ENCODE results near the gene BTG2.

The BTG2 gene

DNA sequence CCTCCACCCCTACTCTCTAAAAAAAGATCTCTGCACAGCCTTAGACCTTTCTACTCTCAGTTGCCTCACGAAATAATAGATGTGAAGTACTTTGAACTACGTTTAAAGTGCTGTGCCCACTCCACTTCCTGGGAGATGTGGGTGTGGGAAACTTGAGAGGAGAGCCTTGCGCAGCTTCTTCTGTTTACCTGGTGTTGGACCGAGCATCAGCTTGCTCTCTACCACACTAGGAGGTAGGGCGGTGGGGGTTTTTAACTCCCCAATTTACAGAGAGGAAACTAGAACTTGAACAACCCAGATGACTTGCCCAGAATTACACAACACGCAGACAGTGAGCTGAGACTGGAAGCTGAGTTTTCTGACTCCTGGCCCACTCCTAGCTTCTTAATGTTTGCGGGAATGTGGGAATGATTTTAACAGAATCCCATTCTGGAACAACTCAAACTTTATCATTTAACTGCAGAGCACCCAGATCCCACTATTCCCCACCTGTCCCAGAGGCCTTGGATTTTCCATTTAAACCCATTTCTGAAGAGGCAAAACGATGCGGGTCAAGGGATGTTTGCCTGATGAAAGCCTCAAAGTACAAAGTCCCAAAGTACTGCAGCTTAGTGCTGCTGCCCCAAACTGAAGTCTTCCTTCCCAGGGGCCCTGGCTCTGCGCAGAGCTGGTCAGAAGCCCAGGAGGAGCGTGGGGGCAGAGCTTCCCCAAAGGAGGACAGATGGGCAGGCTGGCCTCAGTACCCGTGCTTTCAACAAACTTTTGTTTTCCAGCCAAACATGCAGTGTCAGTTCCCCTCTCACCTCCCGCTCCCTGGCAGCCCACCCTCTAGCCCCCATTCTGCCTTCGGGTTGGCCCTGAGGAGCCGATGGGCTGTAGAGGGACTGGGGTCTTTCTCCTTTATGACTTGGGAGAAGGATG, 19.0 kb downstream of the BTG2 start:
- Histone ChIP-seq H3K79me1 (ENCODE audit: low read depth, low read length) (peaks cover 2% of the 10 kb centered on the region), H2BK120ac (ENCODE audit: low read depth, low read length) (peak overlapping the region; percentile 68), H2BK5ac (ENCODE audit: low read length) (peak overlapping the region; percentile 95), H2AK5ac (ENCODE audit: low read depth, low read length) (peak overlapping the region; percentile 96), H3K18ac (ENCODE audit: low read length) (peak overlapping the region; percentile 98), H3K9ac (ENCODE audit: low read depth, low read length, poor library complexity) (no peak overlapping the region), H3K27me3 (ENCODE audit: control insufficient read depth in 3 of 3, insufficient read depth in 3 of 3, low read depth in 1 of 3, low read length in 3 of 3) (no peaks in the 10 kb centered on the region), H3K23ac (ENCODE audit: low read depth, low read length, poor library complexity) (no peak overlapping the region), H3K4ac (ENCODE audit: low read length) (peak overlapping the region; percentile 94), H2BK12ac (ENCODE audit: low read length) (peak overlapping the region; percentile 98), H3K9me3 (replicated peaks in 1 of 2; ENCODE audit: control insufficient read depth in 2 of 2, insufficient read depth in 1 of 2, low read depth in 1 of 2, low read length in 2 of 2) (no peaks in the 10 kb centered on the region), H3K4me1 (ENCODE audit: control insufficient read depth in 2 of 2, insufficient read depth in 1 of 2, low read depth in 1 of 2, low read length in 2 of 2) (peaks cover 48 to 50% of the 10 kb centered on the region in 2 donors), H3K36me3 (replicated peaks in 1 of 2; ENCODE audit: control insufficient read depth in 2 of 2, insufficient read depth in 2 of 2, low read length in 2 of 2) (no peaks in the 10 kb centered on the region), H3K27ac (replicated peaks; ENCODE audit: low read length) (peak overlapping the region; percentile 99), H3K4me2 (ENCODE audit: insufficient read depth, low read length, poor library complexity, severe bottlenecking) (no peak overlapping the region), H4K8ac (ENCODE audit: low read depth, low read length) (no peak overlapping the region), H3K14ac (ENCODE audit: low read length) (peak overlapping the region; percentile 94), H2AFZ (ENCODE audit: low read length) (peak overlapping the region; percentile 62), H4K91ac (ENCODE audit: low read depth, low read length, poor library complexity) (peak overlapping the region; percentile 98), H2BK15ac (ENCODE audit: low read length) (peak overlapping the region; percentile 13), H3K4me3 (ENCODE audit: low read length in 2 of 2) (peak overlapping the region in 1 of 2 donors; percentile 2)
- no peak for DNase-seq (ENCODE audit: low spot score)
- WGBS, 2 donors (ENCODE audit: extremely low coverage in 2 of 2, insufficient read length in 2 of 2, insufficient replicate concordance in 1 of 2) = no CpG with 5 or more reads among the region's 15 CpGs

DNA sequence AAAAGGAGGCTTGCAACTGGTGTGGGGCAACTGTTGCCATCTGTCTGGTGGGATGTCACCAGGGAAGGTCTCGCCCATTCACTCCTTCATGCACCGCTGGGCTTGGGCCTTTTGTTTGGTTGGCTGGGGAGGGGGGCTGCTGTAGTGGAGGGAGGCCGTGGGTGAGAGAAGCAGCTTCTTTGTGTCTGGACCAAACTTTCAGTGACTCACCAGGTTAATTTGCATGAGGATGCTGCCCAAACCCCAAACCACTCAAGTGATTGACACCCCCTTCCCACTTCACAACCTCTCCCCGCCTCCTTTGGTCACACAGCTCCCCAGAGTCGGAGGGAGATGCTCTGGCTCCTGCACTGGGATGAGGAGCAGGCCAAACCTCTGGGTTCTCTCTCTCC, 19.7 kb downstream of the BTG2 start:
- peak; percentile 84 for DNase-seq (ENCODE audit: low spot score)
- H2BK12ac ChIP-seq (ENCODE audit: low read length) = peak overlapping the region; percentile 98
- no peak overlapping the region for H3K23ac ChIP-seq (ENCODE audit: low read depth, low read length, poor library complexity)
- no peak overlapping the region for H3K14ac ChIP-seq (ENCODE audit: low read length)
- no CpG with 5 or more reads among the region's 5 CpGs for WGBS, 2 donors (ENCODE audit: extremely low coverage in 2 of 2, insufficient read length in 2 of 2, insufficient replicate concordance in 1 of 2)
- no peaks in the 10 kb centered on the region for H3K9me3 ChIP-seq (replicated peaks in 1 of 2; ENCODE audit: control insufficient read depth in 2 of 2, insufficient read depth in 1 of 2, low read depth in 1 of 2, low read length in 2 of 2)
- peak overlapping the region; percentile 96 for H2AK5ac ChIP-seq (ENCODE audit: low read depth, low read length)
- H3K4me2 ChIP-seq (ENCODE audit: insufficient read depth, low read length, poor library complexity, severe bottlenecking) = peak overlapping the region; percentile 44
- H2AFZ ChIP-seq (ENCODE audit: low read length) = peak overlapping the region; percentile 62
- peak overlapping the region; percentile 95 for H2BK5ac ChIP-seq (ENCODE audit: low read length)
- H3K4ac ChIP-seq (ENCODE audit: low read length) = no peak overlapping the region
- no peaks in the 10 kb centered on the region for H3K36me3 ChIP-seq (replicated peaks in 1 of 2; ENCODE audit: control insufficient read depth in 2 of 2, insufficient read depth in 2 of 2, low read length in 2 of 2)
- H3K27ac ChIP-seq (replicated peaks; ENCODE audit: low read length) = peak overlapping the region; percentile 99
- H2BK120ac ChIP-seq (ENCODE audit: low read depth, low read length) = no peak overlapping the region
- peak overlapping the region in 1 of 2 donors; percentile 21 for H3K4me3 ChIP-seq (ENCODE audit: low read length in 2 of 2)
- no peak overlapping the region for H4K91ac ChIP-seq (ENCODE audit: low read depth, low read length, poor library complexity)
- peak overlapping the region; percentile 51 for H3K9ac ChIP-seq (ENCODE audit: low read depth, low read length, poor library complexity)
- H2BK15ac ChIP-seq (ENCODE audit: low read length) = peak overlapping the region; percentile 13
- H3K27me3 ChIP-seq (ENCODE audit: control insufficient read depth in 3 of 3, insufficient read depth in 3 of 3, low read depth in 1 of 3, low read length in 3 of 3) = peaks cover 0 to 5% (median 0%) of the 10 kb centered on the region in 3 experiments
- H4K8ac ChIP-seq (ENCODE audit: low read depth, low read length) = no peak overlapping the region
- H3K18ac ChIP-seq (ENCODE audit: low read length) = peak overlapping the region; percentile 94
- peaks cover 48 to 50% of the 10 kb centered on the region in 2 donors for H3K4me1 ChIP-seq (ENCODE audit: control insufficient read depth in 2 of 2, insufficient read depth in 1 of 2, low read depth in 1 of 2, low read length in 2 of 2)
- H3K79me1 ChIP-seq (ENCODE audit: low read depth, low read length) = peaks cover 2% of the 10 kb centered on the region

DNA sequence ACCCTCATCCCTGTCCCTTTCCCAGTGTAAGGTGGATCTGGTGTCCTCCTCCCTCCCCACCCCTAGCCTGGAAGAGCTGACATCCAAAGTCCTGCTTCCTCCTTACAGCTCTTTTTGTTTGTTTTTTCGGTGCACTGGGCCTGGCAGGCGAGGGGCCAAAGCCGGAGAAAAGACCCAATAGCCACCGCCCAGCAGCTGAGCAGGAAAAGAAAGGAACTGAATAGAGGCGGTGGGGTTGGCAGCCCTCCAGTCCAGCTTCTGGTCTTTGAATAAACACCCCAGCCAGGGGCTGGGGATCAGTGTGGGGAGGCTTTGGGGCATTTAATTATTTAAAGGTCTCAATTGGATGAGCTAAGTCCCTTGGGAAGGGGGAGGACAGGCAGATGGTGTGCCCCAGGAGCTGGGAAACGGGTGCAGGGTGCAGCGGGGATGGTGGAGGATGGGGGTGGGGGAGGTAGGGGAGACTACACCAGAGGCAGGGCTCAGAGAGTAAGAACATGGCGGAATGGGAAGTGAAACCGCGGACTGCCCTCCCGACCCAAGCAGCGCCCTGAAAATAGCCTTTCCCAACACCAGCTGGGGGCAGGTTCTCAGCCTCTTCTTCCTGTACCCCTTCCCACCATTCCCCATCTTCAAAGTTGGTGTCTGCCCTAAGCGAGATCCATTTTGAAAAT, 20.2 kb downstream of the BTG2 start:
- peak overlapping the region; percentile 95 for H2BK5ac ChIP-seq (ENCODE audit: low read length)
- no peak overlapping the region for H3K23ac ChIP-seq (ENCODE audit: low read depth, low read length, poor library complexity)
- DNase-seq (ENCODE audit: low spot score) = no peak
- H2BK12ac ChIP-seq (ENCODE audit: low read length) = peak overlapping the region; percentile 48
- H3K9me3 ChIP-seq (replicated peaks in 1 of 2; ENCODE audit: control insufficient read depth in 2 of 2, insufficient read depth in 1 of 2, low read depth in 1 of 2, low read length in 2 of 2) = no peaks in the 10 kb centered on the region
- H2AK5ac ChIP-seq (ENCODE audit: low read depth, low read length) = peak overlapping the region; percentile 17
- peaks cover 48 to 49% of the 10 kb centered on the region in 2 donors for H3K4me1 ChIP-seq (ENCODE audit: control insufficient read depth in 2 of 2, insufficient read depth in 1 of 2, low read depth in 1 of 2, low read length in 2 of 2)
- no peak overlapping the region for H3K14ac ChIP-seq (ENCODE audit: low read length)
- peak overlapping the region in 1 of 2 donors; percentile 21 for H3K4me3 ChIP-seq (ENCODE audit: low read length in 2 of 2)
- no peak overlapping the region for H4K91ac ChIP-seq (ENCODE audit: low read depth, low read length, poor library complexity)
- peak overlapping the region; percentile 12 for H2BK15ac ChIP-seq (ENCODE audit: low read length)
- H3K27me3 ChIP-seq (ENCODE audit: control insufficient read depth in 3 of 3, insufficient read depth in 3 of 3, low read depth in 1 of 3, low read length in 3 of 3) = peaks cover 0 to 9% (median 0%) of the 10 kb centered on the region in 3 experiments
- H4K8ac ChIP-seq (ENCODE audit: low read depth, low read length) = no peak overlapping the region
- H3K18ac ChIP-seq (ENCODE audit: low read length) = peak overlapping the region; percentile 94
- H3K4ac ChIP-seq (ENCODE audit: low read length) = no peak overlapping the region
- H3K36me3 ChIP-seq (replicated peaks in 1 of 2; ENCODE audit: control insufficient read depth in 2 of 2, insufficient read depth in 2 of 2, low read length in 2 of 2) = no peaks in the 10 kb centered on the region
- WGBS, 2 donors (ENCODE audit: extremely low coverage in 2 of 2, insufficient read length in 2 of 2, insufficient replicate concordance in 1 of 2) = no CpG with 5 or more reads among the region's 13 CpGs
- no peak overlapping the region for H2BK120ac ChIP-seq (ENCODE audit: low read depth, low read length)
- peak overlapping the region; percentile 99 for H3K27ac ChIP-seq (replicated peaks; ENCODE audit: low read length)
- H3K79me1 ChIP-seq (ENCODE audit: low read depth, low read length) = peaks cover 2% of the 10 kb centered on the region
- peak overlapping the region; percentile 62 for H2AFZ ChIP-seq (ENCODE audit: low read length)
- peak overlapping the region; percentile 44 for H3K4me2 ChIP-seq (ENCODE audit: insufficient read depth, low read length, poor library complexity, severe bottlenecking)
- H3K9ac ChIP-seq (ENCODE audit: low read depth, low read length, poor library complexity) = no peak overlapping the region

All from neuronal stem cell (in vitro differentiated cells).